ENCODE measurements around the gene PRRX1.

The PRRX1 gene

DNA sequence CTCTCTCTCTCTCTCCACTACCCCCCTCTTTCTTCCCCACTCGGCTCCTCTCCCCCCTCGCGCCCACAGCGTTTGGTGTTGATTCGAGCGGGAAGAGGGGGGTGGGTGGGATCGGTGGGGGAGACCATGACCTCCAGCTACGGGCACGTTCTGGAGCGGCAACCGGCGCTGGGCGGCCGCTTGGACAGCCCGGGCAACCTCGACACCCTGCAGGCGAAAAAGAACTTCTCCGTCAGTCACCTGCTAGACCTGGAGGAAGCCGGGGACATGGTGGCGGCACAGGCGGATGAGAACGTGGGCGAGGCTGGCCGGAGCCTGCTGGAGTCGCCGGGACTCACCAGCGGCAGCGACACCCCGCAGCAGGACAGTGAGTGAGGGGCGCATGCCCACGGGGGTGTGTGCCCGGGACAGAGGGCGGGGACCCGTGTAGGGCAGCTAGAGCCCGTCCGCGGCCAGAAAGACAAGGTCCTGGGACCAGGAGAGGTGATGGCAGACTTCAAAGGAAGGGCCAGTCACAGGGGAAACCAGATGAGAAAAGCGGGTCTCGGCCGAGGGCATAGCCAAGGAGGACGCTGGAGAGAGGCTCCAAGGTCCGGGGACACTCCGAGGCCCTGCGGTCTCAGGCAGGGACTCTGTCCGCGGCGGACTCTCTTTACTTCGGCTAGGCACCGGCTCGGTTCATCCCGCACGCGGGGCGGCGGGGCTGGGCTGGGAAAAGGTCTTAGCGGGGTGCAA is at the start of gene PRRX1:
Gene PRRX1, plus strand, starts transcription at position 39 of the 735 bp plus-strand sequence. Its CDS starts 88 bp downstream, at position 127.
- DNase-seq = no peak

DNA sequence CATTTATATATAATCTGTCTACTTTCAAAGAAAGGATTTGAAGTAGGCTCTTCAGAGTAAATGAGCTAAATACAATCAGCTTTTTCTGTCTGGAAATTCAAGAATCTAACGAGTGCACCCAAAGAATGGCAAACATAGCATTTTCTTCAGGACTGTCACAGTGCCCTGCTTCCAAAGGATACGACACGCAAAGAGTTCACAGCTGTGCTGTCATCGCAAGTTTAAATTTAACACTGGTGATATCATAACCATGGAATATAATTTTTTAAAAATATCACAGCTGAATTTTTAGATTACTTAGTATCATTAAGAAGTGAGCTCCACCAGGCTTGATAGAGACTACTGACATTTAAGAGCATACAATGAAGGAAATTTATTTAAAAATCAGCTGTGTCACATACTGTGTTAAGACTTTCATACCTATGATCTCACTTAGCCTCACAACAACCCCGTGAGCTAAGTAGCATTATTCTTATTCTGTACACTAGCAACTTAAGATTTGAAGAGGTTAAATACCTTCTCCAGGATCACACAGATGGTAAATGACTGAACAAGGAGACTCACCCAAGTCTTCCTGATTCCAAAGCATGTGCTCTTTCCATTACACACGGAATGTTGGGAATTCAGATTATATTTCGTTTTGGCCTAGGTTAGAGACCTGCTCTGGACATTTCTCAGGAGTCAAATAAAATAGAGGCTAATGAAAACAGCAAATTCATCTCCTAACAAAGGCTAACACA is 46.2 kb upstream of the PRRX1 start:
- DNase-seq = no peak

DNA sequence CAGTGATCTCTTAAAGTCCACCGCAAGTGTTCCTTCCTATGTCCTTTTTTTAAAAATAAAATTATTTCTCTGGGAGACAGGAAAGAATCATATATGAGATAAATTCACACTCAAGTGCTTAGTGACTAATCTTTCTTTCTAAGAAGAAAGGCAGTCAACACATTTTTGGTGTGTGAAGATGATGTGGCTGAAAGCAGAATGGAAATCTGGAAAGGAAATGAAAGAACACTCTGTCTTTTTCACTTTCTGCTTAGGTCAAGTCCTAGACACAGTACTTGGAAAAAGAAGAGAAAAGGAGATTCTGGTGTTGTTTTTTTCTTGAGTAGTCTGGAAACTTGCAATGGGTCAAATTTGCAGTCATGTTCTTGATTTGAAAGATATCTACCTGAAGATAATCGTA is 45.5 kb upstream of the PRRX1 start:
- no peak for DNase-seq

DNA sequence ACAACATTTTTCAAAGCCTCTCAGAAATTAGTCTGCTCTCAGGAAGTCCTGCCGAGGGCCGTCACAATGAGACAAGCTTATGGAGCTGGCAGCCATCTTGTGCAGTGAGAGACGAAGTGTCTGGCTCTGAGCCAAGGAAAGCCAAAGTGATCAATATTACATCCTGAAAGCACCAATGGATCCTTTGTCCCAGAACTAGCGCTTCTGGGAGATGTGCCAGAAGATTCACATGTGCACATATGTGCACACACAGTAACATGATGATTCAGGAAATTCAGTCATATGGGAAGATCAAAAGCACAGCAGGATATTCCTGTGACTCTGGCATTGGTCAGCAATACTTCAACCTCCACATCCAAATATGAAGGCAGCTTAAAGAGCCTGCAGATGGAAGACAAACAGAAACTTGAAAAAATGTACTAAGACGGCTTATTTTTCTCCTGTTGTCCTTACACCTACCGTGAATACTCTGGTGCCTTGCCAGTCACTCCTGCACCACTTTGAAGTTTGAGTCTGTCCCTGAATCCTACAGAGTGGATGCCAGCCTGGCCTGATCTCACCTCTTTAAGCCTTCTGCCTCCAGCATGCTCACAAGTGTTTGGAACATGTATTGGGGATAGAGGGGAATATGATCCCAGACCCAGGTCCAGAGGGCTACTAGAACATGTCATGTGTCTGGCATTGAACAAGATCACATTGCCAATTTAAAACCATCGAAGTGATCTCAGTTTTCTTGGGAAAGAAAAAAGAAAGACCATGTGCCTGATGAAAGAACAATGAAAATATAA is 44.5 kb upstream of the PRRX1 start:
- no peak for DNase-seq

DNA sequence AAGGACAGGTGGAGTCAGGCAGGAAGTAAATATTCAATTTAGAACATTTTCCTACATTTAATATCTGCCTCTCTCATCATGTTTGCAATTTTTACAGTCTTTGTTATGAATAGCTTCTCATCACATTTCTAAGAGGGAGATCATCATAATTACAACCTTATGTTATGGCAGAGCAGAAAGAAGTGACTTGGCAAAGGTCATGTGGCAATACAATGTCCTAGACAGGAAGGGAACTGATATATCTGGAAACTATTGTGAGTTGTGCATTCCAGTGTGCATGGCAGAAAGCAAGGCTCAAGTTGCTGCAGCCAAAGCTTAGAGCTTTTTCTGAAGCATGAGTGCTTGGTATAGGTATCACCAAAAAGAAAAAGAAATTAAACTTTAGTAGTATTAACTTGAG is 43.8 kb upstream of the PRRX1 start:
- DNase-seq = no peak

DNA sequence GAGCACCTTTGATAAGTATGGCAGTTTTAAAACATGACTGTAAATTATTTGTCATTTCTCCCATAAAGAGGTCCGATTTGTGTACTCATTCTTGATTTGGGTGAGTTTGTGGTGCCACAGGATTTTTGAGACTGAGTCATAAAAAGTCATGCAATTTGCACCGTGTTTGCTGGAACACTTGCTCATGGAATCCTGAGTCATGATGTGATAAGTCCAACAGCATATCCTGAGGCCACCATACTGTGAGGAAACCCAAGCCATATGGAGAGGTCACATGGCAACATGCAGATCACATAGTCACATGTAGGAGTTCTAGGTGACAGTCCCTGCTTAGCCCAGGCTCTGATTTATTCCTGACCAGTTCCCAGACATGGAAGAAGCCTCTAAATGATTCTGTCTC is 40.8 kb upstream of the PRRX1 start:
- no peak for DNase-seq

DNA sequence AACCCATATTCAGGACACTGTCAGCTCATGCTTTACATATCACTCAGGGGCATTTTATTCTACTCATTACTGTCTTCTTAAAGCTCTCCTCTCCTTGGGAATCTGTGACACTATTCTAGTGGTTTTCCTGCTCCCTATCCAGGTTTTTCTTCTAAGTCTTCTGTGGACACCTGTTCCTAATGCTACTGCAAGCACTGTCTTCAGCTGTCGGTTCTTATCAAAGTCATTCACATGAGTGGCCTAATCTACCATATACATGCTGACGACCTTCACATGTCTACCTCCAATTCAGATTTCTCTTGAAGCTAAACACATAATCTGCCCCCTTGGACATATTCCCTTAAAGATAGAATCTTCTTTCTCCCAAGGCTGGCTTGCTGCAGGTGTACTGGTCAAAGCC is 39.8 kb upstream of the PRRX1 start:
- DNase-seq = no peak

DNA sequence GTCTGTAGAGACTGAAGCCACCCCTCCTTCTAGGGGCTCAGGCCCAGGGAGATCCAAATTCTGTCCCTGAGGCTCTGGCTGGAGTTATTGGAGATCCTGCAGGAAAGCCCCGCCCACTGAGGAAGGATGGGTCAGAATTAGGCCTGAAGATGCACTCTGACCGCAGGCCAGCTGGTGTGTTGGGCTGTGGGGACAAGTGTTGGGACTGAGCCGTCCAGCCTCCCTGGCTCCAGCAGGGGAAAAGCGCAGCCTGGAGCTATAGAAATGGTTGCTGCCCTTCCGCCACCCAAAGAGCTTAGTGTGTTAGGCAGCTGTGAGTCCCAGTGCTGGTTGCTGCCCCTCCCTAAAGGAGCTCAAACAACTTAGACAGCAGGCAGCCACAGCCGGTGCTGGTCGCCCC is 33.0 kb upstream of the PRRX1 start:
- no peak for DNase-seq

DNA sequence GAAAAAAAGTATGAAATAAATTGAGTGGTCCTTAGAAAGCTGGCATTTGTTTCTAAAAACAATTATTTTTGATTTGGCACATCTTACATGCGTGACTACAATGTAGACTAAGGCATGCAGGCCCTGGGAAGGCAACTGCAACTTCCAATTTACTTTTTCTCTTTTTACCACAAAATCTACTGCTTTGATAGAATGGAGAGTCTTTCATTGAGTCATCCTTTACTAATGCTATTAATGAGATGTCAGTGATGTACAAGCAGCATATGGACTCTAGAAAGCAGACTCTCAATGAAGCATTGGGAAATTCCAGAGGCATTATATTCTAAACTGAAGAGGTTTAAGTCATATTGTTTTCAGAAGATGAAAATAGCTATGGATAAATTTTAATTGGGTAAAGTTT is 29.6 kb upstream of the PRRX1 start:
- DNase-seq = no peak

DNA sequence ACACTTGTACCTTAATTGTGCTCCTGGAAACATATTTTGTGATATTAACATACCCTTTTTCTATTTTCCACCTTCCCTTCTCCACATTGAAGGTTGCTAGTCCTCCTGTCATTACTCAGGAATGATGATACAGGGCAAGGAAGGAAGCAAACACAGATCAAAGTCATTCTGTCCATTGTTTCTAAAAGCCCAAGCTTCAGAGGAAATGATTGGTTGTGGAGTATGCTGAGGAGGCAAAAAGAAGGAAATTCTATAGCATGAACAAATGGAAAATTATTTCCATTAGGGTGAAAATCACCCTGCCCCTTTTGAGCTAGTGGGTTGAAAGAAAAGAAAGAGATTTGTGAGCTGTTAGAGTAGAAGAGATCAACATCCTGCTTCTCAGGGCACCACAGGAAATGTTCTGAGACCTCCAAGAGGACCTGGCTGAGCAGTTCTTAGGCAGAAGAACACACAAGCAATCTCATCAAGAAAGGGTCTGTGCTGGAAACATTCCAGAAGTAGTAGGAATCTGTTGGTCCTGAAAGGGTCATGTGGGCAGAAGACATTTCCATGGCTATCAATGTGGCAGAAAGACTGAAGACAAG is 29.0 kb upstream of the PRRX1 start:
- no peak for DNase-seq

DNA sequence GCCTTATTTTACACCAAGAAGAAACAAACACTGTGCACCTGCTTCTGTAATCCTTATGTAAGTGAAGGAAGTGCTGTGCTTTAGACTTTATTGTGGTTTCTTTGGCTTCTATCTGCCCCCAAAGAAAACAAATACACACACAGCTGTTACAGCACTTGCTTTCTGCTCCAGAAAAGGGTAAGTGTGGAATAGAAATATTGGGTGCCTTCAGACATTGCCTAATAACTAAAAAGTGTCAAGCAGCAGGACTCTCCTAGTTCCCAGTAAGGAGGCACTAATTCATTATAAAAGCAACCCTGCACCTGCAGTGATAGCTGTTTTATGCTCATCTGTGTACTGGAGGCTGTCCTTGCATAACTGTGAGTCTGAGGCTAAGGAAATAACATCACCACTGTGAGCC is 23.4 kb upstream of the PRRX1 start:
- DNase-seq = no peak

DNA sequence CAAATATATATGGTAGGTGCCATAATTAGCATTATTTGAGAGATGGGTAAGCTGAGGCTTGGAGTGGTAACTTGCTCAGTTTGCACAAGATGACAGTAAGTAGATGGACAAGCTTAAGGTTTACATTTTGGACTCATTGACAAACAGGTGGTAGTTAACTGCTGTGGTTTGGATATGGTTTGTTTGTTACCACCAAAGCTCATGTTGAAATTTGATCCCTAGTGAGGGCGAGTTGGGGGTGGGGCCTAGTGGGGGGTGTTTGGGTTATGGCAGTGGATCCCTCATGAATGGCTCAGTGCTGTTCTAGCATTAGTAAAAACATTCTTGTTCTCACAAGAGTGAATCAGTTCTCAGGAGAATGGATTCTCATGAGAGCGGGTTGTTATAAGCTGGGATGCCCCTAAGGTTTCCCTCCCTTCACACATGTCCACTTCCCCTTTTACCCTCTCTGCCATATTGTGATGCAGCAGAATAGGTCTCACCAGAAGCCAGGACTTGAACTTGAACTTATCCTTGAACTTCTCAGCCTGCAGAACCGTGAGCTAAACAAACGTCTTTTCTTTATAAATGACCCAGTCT is 6.6 kb upstream of the PRRX1 start:
- DNase-seq = no peak

DNA sequence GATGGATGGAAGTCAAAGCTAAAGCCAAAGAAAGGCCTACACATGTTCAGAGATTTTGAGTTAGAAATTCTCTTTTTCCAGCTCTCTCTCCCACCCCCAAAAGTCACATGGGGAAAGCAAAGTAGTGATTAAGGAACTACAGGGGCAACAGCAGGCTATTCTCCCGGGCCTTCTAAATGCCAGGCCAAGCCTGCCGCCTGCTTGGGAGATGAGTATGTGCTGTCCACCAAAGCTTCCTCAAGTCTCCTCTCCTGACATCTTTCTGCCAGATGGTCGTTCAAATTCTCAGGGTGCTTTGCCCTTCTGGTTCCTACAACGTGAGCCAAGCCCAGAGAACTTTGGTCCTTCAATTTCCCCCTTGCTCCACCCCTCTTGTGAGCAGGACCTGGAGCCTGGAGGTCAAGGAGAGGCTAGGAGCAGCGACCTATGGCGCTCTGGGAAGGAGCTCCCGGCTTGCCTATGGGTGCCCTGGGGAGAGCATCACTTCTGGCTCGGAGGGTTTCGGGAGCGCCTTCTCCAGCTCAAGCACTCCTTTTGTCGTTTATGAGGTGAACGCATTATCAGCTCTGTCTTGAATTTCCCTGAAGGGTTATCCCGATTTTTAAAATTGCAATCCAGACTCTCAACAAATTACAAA is 4.4 kb upstream of the PRRX1 start:
- DNase-seq = no peak

DNA sequence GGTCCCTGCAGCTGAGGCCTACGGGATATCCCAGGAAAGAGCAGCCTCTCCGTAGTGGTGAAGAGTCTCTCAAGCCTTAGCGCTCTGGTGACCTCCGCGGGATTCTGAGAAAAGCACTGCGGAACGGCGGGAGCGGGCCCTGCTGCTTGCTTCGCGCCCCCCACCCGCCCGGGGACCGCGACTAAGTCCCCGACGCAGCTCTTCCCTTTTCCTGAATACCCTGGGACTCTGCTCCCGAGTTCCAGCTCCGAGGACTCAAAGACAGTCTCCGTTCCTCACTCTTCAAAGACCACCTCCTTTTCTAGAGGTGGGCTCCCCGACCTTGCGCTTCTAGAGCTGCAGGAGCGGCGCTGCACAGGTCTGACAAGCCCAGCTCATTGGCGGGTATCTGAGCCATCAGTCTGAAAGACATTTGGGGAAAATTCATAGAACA is 3.6 kb upstream of the PRRX1 start:
- no peak for DNase-seq

DNA sequence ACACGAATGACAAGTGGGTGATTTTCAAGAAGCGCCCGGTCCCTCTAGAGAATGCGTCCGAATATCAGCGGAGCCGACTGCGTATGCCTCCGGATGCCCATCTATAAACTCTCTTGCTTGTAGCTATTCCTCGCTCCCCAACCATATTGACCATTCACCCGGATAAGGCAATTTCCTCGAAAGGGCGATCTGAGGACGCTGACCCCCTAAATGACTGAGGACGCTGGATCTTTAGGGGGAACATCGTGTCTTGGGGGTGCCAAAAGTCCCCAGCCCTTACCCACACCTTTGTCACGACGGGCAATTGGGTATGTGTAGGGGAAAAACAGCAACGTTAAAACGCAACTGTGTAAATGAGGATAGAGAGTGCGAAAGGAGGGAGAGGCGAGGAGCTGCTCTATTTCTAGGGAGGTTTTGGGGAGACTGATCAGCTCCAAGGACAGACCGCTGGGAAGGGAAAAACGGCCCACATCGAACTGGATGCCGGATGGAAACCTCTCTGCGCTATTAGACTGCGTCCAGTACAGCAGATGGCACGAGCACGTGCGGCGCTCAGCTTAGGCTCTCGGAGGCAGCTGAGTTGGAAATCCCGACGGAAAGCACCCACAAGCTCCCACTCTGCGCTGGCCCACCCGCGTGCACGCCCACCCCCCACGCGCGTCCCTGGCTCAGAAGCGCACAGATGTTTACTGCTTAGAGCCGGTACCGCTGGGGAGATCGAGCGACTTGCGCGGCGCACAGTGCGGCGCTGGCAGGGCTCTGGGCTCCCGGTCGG is 2.9 kb upstream of the PRRX1 start:
- no peak for DNase-seq

DNA sequence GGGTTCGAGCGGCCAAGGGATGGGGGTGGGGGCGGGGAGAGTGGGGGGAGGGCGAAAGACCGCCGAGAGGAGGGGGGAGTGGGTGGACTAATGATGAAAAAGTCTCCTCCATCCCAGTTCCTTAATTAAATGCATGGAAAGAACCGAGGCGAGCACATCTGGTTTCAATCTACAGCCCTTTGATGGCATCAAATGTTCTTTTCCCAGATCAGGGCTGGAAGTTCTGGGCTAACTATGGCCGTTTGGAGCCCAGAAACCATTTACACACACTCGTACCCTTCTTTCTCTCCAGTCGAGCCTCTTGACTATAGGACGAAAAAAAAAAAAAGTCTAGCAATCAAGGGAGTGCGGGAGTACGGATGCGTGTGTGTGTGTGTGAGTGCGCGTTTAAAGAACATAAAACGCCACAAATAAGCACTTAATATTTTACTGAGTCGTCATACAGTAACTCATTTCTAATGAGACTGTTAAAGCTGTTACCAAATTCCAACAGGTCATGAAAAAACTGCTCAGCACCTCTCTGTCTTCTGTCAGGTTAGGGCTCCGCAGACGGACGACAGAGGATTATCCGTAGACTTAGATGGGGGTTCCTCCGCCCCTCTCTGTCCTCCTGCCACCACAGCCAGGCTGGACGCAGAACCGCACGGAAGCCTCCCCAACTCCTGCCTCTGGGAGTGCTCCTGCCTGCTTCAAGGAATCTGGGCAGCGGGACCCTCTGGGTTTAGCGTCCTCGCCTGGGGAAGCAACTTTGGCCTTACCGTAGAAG is 2.1 kb upstream of the PRRX1 start:
- DNase-seq = no peak

DNA sequence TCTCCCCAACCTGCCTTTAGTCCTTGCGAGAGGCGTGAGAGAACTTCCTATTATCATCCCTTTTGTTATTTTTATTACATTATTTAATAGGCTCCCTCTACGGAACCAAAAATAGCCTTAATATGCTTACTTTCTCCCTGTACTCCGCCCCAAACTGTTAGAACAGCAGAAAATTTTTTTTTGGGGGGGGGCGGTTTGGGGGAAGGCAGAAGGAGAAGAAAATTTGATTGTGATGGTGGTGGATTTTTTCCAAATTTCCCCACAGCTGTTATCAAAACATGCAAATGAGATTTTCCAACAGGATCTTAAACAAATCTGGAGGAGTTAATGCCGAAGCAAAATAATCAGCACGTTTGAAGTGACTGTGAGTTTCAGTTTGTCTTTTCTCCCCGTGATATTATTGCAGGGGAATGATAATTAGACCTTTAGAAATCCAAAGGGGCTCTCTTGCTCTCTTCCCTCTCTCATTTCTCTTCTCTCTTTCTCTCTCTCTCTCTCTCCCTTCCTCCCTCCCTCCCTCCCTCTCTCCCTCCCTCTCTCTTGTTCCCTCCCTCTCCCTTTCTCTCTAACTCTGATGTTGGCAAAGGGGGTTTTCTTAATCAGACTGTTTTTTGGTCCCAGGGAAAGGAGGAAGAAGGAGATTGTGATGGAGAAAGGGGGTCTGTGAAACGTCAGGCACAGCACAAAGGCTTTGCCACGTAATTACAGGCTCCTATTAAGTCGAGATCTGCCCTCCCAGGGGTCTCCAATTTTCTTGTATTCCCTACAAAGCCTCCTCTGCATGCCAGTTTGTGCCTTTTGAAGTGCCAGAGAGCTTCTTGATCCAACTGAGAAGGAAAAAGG is 1.1 kb upstream of the PRRX1 start:
- no peak for DNase-seq

DNA sequence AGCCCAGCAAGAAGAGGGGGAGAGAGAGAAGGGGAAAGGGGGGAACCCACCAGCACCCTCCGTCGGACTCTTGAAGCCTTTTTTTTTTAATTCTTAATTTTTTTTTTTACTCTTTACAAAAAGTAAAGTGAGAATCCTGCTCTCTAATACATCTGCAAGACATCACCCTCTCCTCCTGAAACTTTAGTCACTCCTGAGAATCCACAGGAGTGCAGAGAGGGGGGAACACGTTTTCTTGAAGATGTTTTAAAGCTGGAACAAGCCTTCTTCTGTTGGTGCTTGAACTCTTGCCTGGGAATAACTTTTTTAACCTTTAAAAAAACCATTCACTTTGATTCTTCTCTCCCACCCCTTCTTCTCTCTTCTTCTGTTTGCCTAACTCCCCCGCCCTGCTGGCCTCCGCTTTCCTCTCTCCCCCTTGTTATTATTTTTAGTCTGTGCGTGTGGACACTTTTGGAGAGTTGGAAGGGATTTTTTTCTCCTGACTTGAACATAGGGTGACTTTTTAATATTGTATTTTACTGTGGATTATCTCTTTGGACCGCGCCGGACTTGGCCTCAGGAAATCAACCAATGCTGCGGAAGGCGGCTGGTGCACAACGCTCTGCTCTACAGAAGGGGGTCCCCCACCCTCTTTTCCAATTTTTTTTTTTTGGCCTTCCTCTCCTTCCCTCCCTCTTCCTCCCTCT is 383 bp upstream of the PRRX1 start:
- DNase-seq = no peak

Data from KG1 (cell line).